Fibroblast of mammary gland (primary cell): Measurements from ENCODE around the gene RND3.

Experiments used
- DNase-seq: peaks from one replicate; pipeline ENCODE4 v3.0.0-alpha.2; 2010; ENCODE audit warnings: low read depth
- H3K4me3 ChIP-seq: 2 replicates; pipeline ENCODE4 v1.5.1; 2011; ENCODE audit warnings: low read depth, mild to moderate bottlenecking, low read length, moderate library complexity; ENCODE audit not compliant: control insufficient read depth
- TF ChIP-seq, protein P1 (sequence below): conservative IDR thresholded peaks from 2 replicates; pipeline ENCODE4 v1.5.1; 2011; ENCODE audit warnings: low read depth, low read length, inconsistent platforms; ENCODE audit not compliant: control insufficient read depth, insufficient read depth

The RND3 gene

DNA sequence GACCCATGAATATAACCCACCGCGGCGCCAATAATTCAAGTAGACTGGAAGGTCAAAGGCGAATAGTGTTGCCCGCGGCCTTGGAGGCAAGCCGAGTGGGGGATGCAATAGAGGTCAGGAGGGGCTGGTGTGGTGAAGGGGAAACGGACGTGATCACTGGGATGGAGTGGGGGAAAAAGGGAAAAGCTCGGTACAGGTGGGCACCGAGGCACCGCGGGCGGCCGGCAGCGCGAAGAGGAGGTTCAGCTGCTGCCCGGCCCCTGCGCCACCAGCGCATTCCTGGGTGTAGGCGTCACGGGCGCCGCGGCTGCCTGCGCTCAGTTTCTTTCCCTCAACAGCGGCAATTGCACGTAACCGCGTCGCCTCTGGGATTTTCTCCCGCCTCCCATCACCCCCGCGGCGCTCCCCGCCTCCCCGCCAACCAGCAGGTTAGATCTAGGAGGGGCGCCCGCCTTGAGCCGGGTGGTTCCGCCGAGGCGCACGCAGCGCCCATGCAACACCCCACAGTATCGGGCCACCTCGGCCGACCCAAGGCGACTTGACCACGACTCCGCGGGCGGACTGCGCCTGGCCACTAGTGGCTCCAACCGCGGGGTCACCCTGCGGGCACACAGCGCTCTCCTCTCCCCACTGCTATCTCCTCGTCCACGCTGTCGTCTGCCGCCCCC is 1.5 kb downstream of the RND3 start:
- TF ChIP-seq, protein P1, sequence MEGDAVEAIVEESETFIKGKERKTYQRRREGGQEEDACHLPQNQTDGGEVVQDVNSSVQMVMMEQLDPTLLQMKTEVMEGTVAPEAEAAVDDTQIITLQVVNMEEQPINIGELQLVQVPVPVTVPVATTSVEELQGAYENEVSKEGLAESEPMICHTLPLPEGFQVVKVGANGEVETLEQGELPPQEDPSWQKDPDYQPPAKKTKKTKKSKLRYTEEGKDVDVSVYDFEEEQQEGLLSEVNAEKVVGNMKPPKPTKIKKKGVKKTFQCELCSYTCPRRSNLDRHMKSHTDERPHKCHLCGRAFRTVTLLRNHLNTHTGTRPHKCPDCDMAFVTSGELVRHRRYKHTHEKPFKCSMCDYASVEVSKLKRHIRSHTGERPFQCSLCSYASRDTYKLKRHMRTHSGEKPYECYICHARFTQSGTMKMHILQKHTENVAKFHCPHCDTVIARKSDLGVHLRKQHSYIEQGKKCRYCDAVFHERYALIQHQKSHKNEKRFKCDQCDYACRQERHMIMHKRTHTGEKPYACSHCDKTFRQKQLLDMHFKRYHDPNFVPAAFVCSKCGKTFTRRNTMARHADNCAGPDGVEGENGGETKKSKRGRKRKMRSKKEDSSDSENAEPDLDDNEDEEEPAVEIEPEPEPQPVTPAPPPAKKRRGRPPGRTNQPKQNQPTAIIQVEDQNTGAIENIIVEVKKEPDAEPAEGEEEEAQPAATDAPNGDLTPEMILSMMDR, result no peak
- peak overlapping the region; percentile 95 for H3K4me3 ChIP-seq
- peak; percentile 78 for DNase-seq

- peak; percentile 65 for DNase-seq
- TF ChIP-seq, protein P1, result peak; percentile 26
- H3K4me3 ChIP-seq, result peak overlapping the region; percentile 95
Measured at GRCh38 chr2:150485114-150485870, 2.2 kb downstream of the RND3 start.

- DNase-seq, result no peak
- H3K4me3 ChIP-seq, result peak overlapping the region; percentile 95
- TF ChIP-seq, protein P1, result no peak
Measured at GRCh38 chr2:150484461-150485021, 2.9 kb downstream of the RND3 start.

DNA sequence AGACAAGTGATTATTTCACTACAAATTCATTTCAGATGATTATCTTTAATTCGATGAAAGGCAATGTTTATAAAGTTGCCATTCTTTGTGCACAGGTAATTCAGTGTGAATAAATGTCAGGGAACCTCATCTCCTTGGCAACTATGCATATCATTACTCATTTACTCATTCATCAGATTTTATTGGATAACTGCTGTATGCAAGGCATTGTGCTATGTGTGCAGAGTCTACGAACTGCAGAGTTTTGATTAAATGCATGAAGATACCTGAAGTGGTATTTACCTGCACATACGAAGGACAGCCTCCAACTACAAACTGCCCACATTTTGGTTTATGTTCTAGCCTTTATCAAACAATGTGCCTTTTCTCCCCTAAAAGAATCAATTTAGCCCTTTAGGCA is 3.5 kb downstream of the RND3 start:
- H3K4me3 ChIP-seq, result peak overlapping the region; percentile 95
- DNase-seq, result no peak
- TF ChIP-seq, protein P1, result no peak

- no peak for DNase-seq
- TF ChIP-seq, protein P1, result no peak
- H3K4me3 ChIP-seq, result no peak overlapping the region
Measured at GRCh38 chr2:150483532-150483931, 3.9 kb downstream of the RND3 start.

GRCh38 chr2:150482667-150483400 is 4.6 kb downstream of the RND3 start:
- TF ChIP-seq, protein P1, result no peak
- H3K4me3 ChIP-seq, result no peak overlapping the region
- no peak for DNase-seq
